CD4-positive, alpha-beta T cell treated with Interleukin-15 for 4 hours (primary cell): ENCODE data around the gene RBL2.
"Not testable (repeated sequence)": the region's sequence is repeated elsewhere in the genome, so short reads cannot be mapped to it uniquely, and the experiment has no call there.

Experiments used
- DNase-seq: peaks from one replicate; pipeline ENCODE4 v3.0.0-alpha.2; 2020; ENCODE audit warnings: low spot score

The RBL2 gene

GRCh38 chr16:53539759-53540718, 105.8 kb downstream of the RBL2 start:
- not testable (repeated sequence) for DNase-seq
